ES-I3 (cell line): Measurements from ENCODE around the gene MYOZ3.

Source experiments
- H3K36me3 ChIP-seq: 2 replicates; pipeline ENCODE4 v1.6.1; 2013; ENCODE audit warnings: mild to moderate bottlenecking, low read length, control low read depth, moderate library complexity; ENCODE audit not compliant: insufficient read depth
- H3K4me1 ChIP-seq: 2 replicates; pipeline ENCODE4 v1.6.1; 2013; ENCODE audit warnings: mild to moderate bottlenecking, control low read depth, low read length; ENCODE audit not compliant: insufficient read depth
- H3K9ac ChIP-seq: 2 replicates; pipeline ENCODE4 v1.6.1; 2013; ENCODE audit warnings: low read depth, mild to moderate bottlenecking, low read length, moderate library complexity
- H3K9me3 ChIP-seq: 2 replicates; pipeline ENCODE4 v1.6.1; 2013; ENCODE audit warnings: mild to moderate bottlenecking, low read length, moderate library complexity; ENCODE audit not compliant: control insufficient read depth, insufficient read depth

MYOZ3 gene

GRCh38 chr5:150661086-150661485 is at the start of gene MYOZ3:
Gene MYOZ3 (plus strand): TSS chr5:150661251. CDS start chr5:150662942, 1,691 bp downstream.
- Histone ChIP-seq H3K9me3 (no peaks in the 10 kb centered on the region), H3K9ac (no peak within 1 kb of the TSS), H3K36me3 (no peaks in the 10 kb centered on the region), H3K4me1 (peaks cover 12% of the 10 kb centered on the region)

GRCh38 chr5:150612405-150612804 is 48.6 kb upstream of the MYOZ3 start:
- Histone ChIP-seq H3K9me3 (no peaks in the 10 kb centered on the region), H3K4me1 (peaks cover 12% of the 10 kb centered on the region)

GRCh38 chr5:150612905-150613670 is 48.0 kb upstream of the MYOZ3 start:
- H3K9ac ChIP-seq = no peak overlapping the region
- H3K9me3 ChIP-seq = no peaks in the 10 kb centered on the region
- H3K4me1 ChIP-seq = peaks cover 12% of the 10 kb centered on the region
- no peaks in the 10 kb centered on the region for H3K36me3 ChIP-seq

More at GRCh38 chr5:150612405-150612804, 48.6 kb upstream of the MYOZ3 start:
- H3K9ac ChIP-seq = no peak overlapping the region
- no peaks in the 10 kb centered on the region for H3K36me3 ChIP-seq

GRCh38 chr5:150613991-150614660 is 46.9 kb upstream of the MYOZ3 start:
- H3K9ac ChIP-seq = no peak overlapping the region
- peaks cover 12% of the 10 kb centered on the region for H3K4me1 ChIP-seq
- H3K9me3 ChIP-seq = no peaks in the 10 kb centered on the region
- H3K36me3 ChIP-seq = no peaks in the 10 kb centered on the region

- peaks cover 12% of the 10 kb centered on the region for H3K4me1 ChIP-seq
- H3K9ac ChIP-seq = no peak overlapping the region
- H3K9me3 ChIP-seq = no peaks in the 10 kb centered on the region
- H3K36me3 ChIP-seq = no peaks in the 10 kb centered on the region
Measured at GRCh38 chr5:150614661-150615060, 46.4 kb upstream of the MYOZ3 start.

GRCh38 chr5:150615141-150615699 is 45.8 kb upstream of the MYOZ3 start:
- no peaks in the 10 kb centered on the region for H3K9me3 ChIP-seq
- no peaks in the 10 kb centered on the region for H3K36me3 ChIP-seq
- peaks cover 12% of the 10 kb centered on the region for H3K4me1 ChIP-seq
- no peak overlapping the region for H3K9ac ChIP-seq

- no peaks in the 10 kb centered on the region for H3K36me3 ChIP-seq
- H3K9ac ChIP-seq = no peak overlapping the region
- peaks cover 12% of the 10 kb centered on the region for H3K4me1 ChIP-seq
- H3K9me3 ChIP-seq = no peaks in the 10 kb centered on the region
Measured at GRCh38 chr5:150616024-150616470, 45.0 kb upstream of the MYOZ3 start.

GRCh38 chr5:150616506-150616905 is 44.5 kb upstream of the MYOZ3 start:
- Histone ChIP-seq H3K9ac (no peak overlapping the region), H3K36me3 (no peaks in the 10 kb centered on the region), H3K9me3 (no peaks in the 10 kb centered on the region), H3K4me1 (peaks cover 12% of the 10 kb centered on the region; the same call in 1 of the 2 replicates)

GRCh38 chr5:150618163-150618562 is 42.9 kb upstream of the MYOZ3 start:
- peaks cover 12% of the 10 kb centered on the region; the same call in 1 of the 2 replicates for H3K4me1 ChIP-seq
- no peak overlapping the region for H3K9ac ChIP-seq
- H3K9me3 ChIP-seq = no peaks in the 10 kb centered on the region
- no peaks in the 10 kb centered on the region for H3K36me3 ChIP-seq

- no peaks in the 10 kb centered on the region for H3K36me3 ChIP-seq
- H3K9me3 ChIP-seq = no peaks in the 10 kb centered on the region
- no peak overlapping the region for H3K9ac ChIP-seq
- peaks cover 16% of the 10 kb centered on the region; the same call in 1 of the 2 replicates for H3K4me1 ChIP-seq
Measured at GRCh38 chr5:150618588-150619281, 42.3 kb upstream of the MYOZ3 start.

- Histone ChIP-seq H3K4me1 (peaks cover 13% of the 10 kb centered on the region; the same call in 1 of the 2 replicates), H3K36me3 (no peaks in the 10 kb centered on the region), H3K9ac (no peak overlapping the region), H3K9me3 (no peaks in the 10 kb centered on the region)
Measured at GRCh38 chr5:150619359-150620230, 41.5 kb upstream of the MYOZ3 start.

GRCh38 chr5:150621301-150621700 is 39.8 kb upstream of the MYOZ3 start:
- Histone ChIP-seq H3K9ac (no peak overlapping the region), H3K9me3 (no peaks in the 10 kb centered on the region), H3K36me3 (no peaks in the 10 kb centered on the region), H3K4me1 (peaks cover 12% of the 10 kb centered on the region; the same call in 1 of the 2 replicates)

- H3K36me3 ChIP-seq = no peaks in the 10 kb centered on the region
- peaks cover 12% of the 10 kb centered on the region; the same call in 1 of the 2 replicates for H3K4me1 ChIP-seq
- no peaks in the 10 kb centered on the region for H3K9me3 ChIP-seq
- no peak overlapping the region for H3K9ac ChIP-seq
Measured at GRCh38 chr5:150622157-150622556, 38.9 kb upstream of the MYOZ3 start.
